ENCODE data around the gene GPR176.

GPR176 gene

GRCh38 chr15:39919748-39920509, at the start of gene GPR176:
GPR176 (minus strand) TSS chr15:39920266; CDS start chr15:39920026, 240 bp downstream.
- peak in 1 of 2 experiments; percentile 4 for DNase-seq (ENCODE audit: low read depth in 2 of 2)

- no peak for DNase-seq (ENCODE audit: low read depth in 2 of 2)
Measured at GRCh38 chr15:39969002-39969394, 48.9 kb upstream of the GPR176 start.

- no peak for DNase-seq (ENCODE audit: low read depth in 2 of 2)
Measured at GRCh38 chr15:39968273-39969001, 48.4 kb upstream of the GPR176 start.

- no peak for DNase-seq (ENCODE audit: low read depth in 2 of 2)
Measured at GRCh38 chr15:39966521-39966920, 46.5 kb upstream of the GPR176 start.

GRCh38 chr15:39963786-39964185, 43.7 kb upstream of the GPR176 start:
- no peak for DNase-seq (ENCODE audit: low read depth in 2 of 2)

GRCh38 chr15:39961051-39961450, 41.0 kb upstream of the GPR176 start:
- no peak for DNase-seq (ENCODE audit: low read depth in 2 of 2)

- DNase-seq (ENCODE audit: low read depth in 2 of 2): no peak
Measured at GRCh38 chr15:39960411-39960810, 40.3 kb upstream of the GPR176 start.

GRCh38 chr15:39959411-39959810, 39.3 kb upstream of the GPR176 start:
- no peak for DNase-seq (ENCODE audit: low read depth in 2 of 2)

GRCh38 chr15:39957481-39957880, 37.4 kb upstream of the GPR176 start:
- DNase-seq (ENCODE audit: low read depth in 2 of 2): no peak

- no peak for DNase-seq (ENCODE audit: low read depth in 2 of 2)
Measured at GRCh38 chr15:39953521-39953920, 33.5 kb upstream of the GPR176 start.

GRCh38 chr15:39951561-39951960, 31.5 kb upstream of the GPR176 start:
- DNase-seq (ENCODE audit: low read depth in 2 of 2): no peak

- DNase-seq (ENCODE audit: low read depth in 2 of 2): no peak
Measured at GRCh38 chr15:39948817-39949216, 28.8 kb upstream of the GPR176 start.

- no peak for DNase-seq (ENCODE audit: low read depth in 2 of 2)
Measured at GRCh38 chr15:39947401-39948197, 27.5 kb upstream of the GPR176 start.

- no peak for DNase-seq (ENCODE audit: low read depth in 2 of 2)
Measured at GRCh38 chr15:39946862-39947261, 26.8 kb upstream of the GPR176 start.

GRCh38 chr15:39944726-39945125, 24.7 kb upstream of the GPR176 start:
- DNase-seq (ENCODE audit: low read depth in 2 of 2): no peak

GRCh38 chr15:39942753-39943150, 22.7 kb upstream of the GPR176 start:
- no peak for DNase-seq (ENCODE audit: low read depth in 2 of 2)

GRCh38 chr15:39942101-39942752, 22.2 kb upstream of the GPR176 start:
- no peak for DNase-seq (ENCODE audit: low read depth in 2 of 2)

- DNase-seq (ENCODE audit: low read depth in 2 of 2): no peak
Measured at GRCh38 chr15:39939487-39940452, 19.7 kb upstream of the GPR176 start.

- no peak for DNase-seq (ENCODE audit: low read depth in 2 of 2)
Measured at GRCh38 chr15:39937696-39938095, 17.6 kb upstream of the GPR176 start.

- DNase-seq (ENCODE audit: low read depth in 2 of 2): no peak
Measured at GRCh38 chr15:39936681-39937080, 16.6 kb upstream of the GPR176 start.

GRCh38 chr15:39936187-39936586, 16.1 kb upstream of the GPR176 start:
- DNase-seq (ENCODE audit: low read depth in 2 of 2): no peak
